Testis (tissue), 3 donors: Measurements from ENCODE around the gene OLA1. TPM values are rescaled to one million over a fixed set of nuclear protein-coding genes. Genes with fewer than 3 reads are reported as not detected.

Experiments
- DNase-seq: peaks from one replicate; pipeline ENCODE4 v3.0.0-alpha.2; 2019
- H3K27ac ChIP-seq, 2 donors: fragments of 200-600 bp; sonication (generic); one replicate each; pipeline ENCODE4 v1.5.1; 2019
- H3K27me3 ChIP-seq: fragments of 200-600 bp; sonication (generic); one replicate; pipeline ENCODE4 v1.5.1; 2019
- H3K36me3 ChIP-seq: fragments of 200-600 bp; sonication (generic); one replicate; pipeline ENCODE4 v1.5.1; 2017; ENCODE audit warnings: low read depth; ENCODE audit errors: missing control alignments
- H3K4me1 ChIP-seq: fragments of 200-600 bp; sonication (generic); one replicate; pipeline ENCODE4 v1.5.1; 2019
- H3K4me3 ChIP-seq, 2 donors: fragments of 200-600 bp; sonication (generic); one replicate each; pipeline ENCODE4 v1.5.1; 2017 to 2019
- H3K9me3 ChIP-seq: fragments of 200-600 bp; sonication (generic); one replicate; pipeline ENCODE4 v1.5.1; 2017
- POLR2A ChIP-seq: fragments of 450-650 bp; IDR thresholded peaks from one replicate; pipeline ENCODE4 v1.6.1; 2017; ENCODE audit warnings: antibody characterized with exemption, mild to moderate bottlenecking, moderate library complexity
- WGBS, 2 donors: methylation state at CpG; one replicate each; pipeline ENCODE4 v1.1.5; 2018; 5-methylcytosine and 5-hydroxymethylcytosine counted together
- intact Hi-C: fragments of 100-400 bp; cut with DNase I; formaldehyde crosslinking; loops from one replicate; pipeline ENCODE4 v1.15.1; 2023; ENCODE audit warnings: low total_unique reads
- polyA plus RNA-seq: library from polyadenylated mRNA; stranded (reverse); fragments of 350-450 nt; fragmentation: Illumina TruSeq; extraction: RNeasy Lipid Tissue Mini Kit (QIAGEN cat#74804); gene quantifications from one replicate; pipeline ENCODE4 v1.2.3, GENCODE V29; 2014; ENCODE audit warnings: low read depth, low replicate concordance; ENCODE audit not compliant: insufficient read depth
- total RNA-seq, 2 donors: library from RNA; depleted of rRNA; stranded (reverse); fragments of >200 nt; gene quantifications; one replicate each; pipeline ENCODE4 v1.2.3, GENCODE V29; 2016
- TF ChIP-seq, protein P1 (sequence below), 3 experiments: fragments of 450-650 bp in 2 of 3; fragments of 200-600 bp in 1 of 3; sonication (generic) in 1 of 3; IDR thresholded peaks; one replicate each; pipeline ENCODE4 v1.5.1; 2016 to 2019; ENCODE audit warnings: antibody characterized with exemption in 3 of 3, mild to moderate bottlenecking in 2 of 3, moderate library complexity in 1 of 3

The OLA1 gene
- total and polyA plus RNA-seq, 3 donors from 2014 or later: 58.0 to 118 (median 63.6) TPM

DNA sequence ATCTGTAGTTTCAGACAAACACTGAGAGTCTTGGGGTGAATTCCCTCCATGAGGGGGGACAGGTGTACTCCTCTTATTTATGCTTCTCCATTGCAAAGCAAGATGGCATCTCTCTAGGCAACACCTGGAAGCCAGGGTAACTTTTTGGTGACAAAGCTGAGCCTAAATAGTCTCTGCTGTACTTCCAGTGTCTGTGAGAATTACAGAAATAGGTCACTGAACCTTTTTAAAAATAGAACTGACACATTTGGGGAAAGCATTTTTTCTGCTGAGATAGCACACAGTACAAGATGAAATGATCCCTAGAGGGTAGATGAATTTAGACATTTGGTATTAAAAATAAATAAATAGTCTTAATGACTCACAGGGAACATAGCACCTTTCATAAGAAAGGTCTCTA lies 211.5 kb downstream of the OLA1 start:
- intact Hi-C loops: no loop called here
- TF ChIP-seq, protein P1, sequence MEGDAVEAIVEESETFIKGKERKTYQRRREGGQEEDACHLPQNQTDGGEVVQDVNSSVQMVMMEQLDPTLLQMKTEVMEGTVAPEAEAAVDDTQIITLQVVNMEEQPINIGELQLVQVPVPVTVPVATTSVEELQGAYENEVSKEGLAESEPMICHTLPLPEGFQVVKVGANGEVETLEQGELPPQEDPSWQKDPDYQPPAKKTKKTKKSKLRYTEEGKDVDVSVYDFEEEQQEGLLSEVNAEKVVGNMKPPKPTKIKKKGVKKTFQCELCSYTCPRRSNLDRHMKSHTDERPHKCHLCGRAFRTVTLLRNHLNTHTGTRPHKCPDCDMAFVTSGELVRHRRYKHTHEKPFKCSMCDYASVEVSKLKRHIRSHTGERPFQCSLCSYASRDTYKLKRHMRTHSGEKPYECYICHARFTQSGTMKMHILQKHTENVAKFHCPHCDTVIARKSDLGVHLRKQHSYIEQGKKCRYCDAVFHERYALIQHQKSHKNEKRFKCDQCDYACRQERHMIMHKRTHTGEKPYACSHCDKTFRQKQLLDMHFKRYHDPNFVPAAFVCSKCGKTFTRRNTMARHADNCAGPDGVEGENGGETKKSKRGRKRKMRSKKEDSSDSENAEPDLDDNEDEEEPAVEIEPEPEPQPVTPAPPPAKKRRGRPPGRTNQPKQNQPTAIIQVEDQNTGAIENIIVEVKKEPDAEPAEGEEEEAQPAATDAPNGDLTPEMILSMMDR (IDR thresholded peaks at IDR 0.05): no peak
- TF ChIP-seq POLR2A: no peak
- DNase-seq: no peak
- no peaks in the 10 kb centered on the region for H3K36me3 ChIP-seq
- H3K9me3 ChIP-seq: no peaks in the 10 kb centered on the region
- H3K4me1 ChIP-seq: peaks cover 16% of the 10 kb centered on the region
- H3K27me3 ChIP-seq: no peaks in the 10 kb centered on the region
- H3K27ac ChIP-seq: no peak overlapping the region
- H3K4me3 ChIP-seq: no peak overlapping the region

DNA sequence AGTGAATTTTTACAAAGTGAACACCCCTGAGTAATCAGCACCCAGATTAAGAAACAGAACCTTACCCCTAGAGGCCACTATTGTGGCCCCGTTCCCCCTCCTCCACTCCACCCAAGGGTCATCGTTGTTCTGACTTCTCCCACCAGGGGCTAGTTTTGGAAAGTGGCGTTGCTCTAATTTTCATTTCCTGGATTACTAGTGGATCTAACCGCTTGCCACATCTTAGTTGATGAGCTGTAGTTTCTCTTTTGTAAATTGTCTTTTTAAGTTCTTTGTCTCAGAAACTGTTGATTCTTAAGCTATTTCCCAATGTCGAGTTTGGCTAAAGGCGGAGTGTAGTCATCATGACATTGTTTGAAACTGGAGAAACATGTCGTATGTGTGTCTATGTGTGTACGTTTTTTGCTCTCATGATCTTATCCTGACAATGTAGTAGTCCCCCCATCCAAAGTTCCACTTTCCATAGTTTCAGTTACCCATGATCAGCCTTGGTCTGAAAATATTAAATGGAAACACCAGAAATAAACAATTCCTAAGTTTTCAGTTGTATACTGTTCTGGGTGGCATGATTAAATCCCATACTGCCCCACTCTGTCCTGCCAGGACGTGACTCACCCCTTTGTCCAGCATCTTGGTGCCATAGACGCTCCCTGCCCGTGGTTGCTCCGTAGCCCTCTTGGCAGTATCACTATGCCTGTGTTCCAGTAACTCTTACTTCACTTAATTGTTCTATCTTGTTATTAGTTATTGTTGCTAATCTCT lies 212.2 kb downstream of the OLA1 start:
- no peaks in the 10 kb centered on the region for H3K27me3 ChIP-seq
- H3K4me3 ChIP-seq: no peak overlapping the region
- TF ChIP-seq, protein P1 (IDR thresholded peaks at IDR 0.05): peak in 1 of 3 experiments; percentile 15
- no peak for TF ChIP-seq POLR2A
- H3K36me3 ChIP-seq: no peaks in the 10 kb centered on the region
- no peaks in the 10 kb centered on the region for H3K9me3 ChIP-seq
- intact Hi-C loops: no loop called here
- WGBS, 2 donors: 76 to 78% methylated on average over 12 of the region's 12 CpGs
- peaks cover 16% of the 10 kb centered on the region for H3K4me1 ChIP-seq
- no peak for DNase-seq
- H3K27ac ChIP-seq: no peak overlapping the region

- DNase-seq: no peak
- intact Hi-C loops: no loop called here
- 76 to 81% methylated on average over 3 of the region's 3 CpGs for WGBS, 2 donors
Measured at GRCh38 chr2:174035117-174035635, 213.2 kb downstream of the OLA1 start.

GRCh38 chr2:174033163-174033550 lies 215.2 kb downstream of the OLA1 start:
- DNase-seq: no peak
- H3K27me3 ChIP-seq: no peaks in the 10 kb centered on the region
- H3K4me3 ChIP-seq: no peak overlapping the region
- peaks cover 12% of the 10 kb centered on the region for H3K4me1 ChIP-seq
- H3K9me3 ChIP-seq: no peaks in the 10 kb centered on the region
- 96 to 98% methylated on average over 2 of the region's 2 CpGs for WGBS, 2 donors
- H3K27ac ChIP-seq: no peak overlapping the region
- TF ChIP-seq, protein P1 (IDR thresholded peaks at IDR 0.05): no peak
- no peak for TF ChIP-seq POLR2A
- intact Hi-C loops: no loop called here
- H3K36me3 ChIP-seq: no peaks in the 10 kb centered on the region

More at GRCh38 chr2:174035117-174035635, 213.2 kb downstream of the OLA1 start:
- no peak overlapping the region for H3K27ac ChIP-seq
- TF ChIP-seq, protein P1 (IDR thresholded peaks at IDR 0.05): no peak
- no peak for TF ChIP-seq POLR2A
- no peak overlapping the region for H3K4me3 ChIP-seq
- H3K4me1 ChIP-seq: peaks cover 16% of the 10 kb centered on the region
- H3K9me3 ChIP-seq: no peaks in the 10 kb centered on the region
- H3K36me3 ChIP-seq: no peaks in the 10 kb centered on the region
- no peaks in the 10 kb centered on the region for H3K27me3 ChIP-seq

GRCh38 chr2:174031226-174031625 lies 217.1 kb downstream of the OLA1 start:
- intact Hi-C loops: no loop called here
- Histone ChIP-seq H3K9me3 (no peaks in the 10 kb centered on the region), H3K4me1 (peaks cover 7% of the 10 kb centered on the region), H3K27ac (no peak overlapping the region), H3K27me3 (no peaks in the 10 kb centered on the region), H3K36me3 (no peaks in the 10 kb centered on the region), H3K4me3 (no peak overlapping the region)
- DNase-seq: no peak
- TF ChIP-seq POLR2A: no peak
- WGBS, 2 donors: 78 to 84% methylated on average over 3 of the region's 3 CpGs
